ENCODE data around the gene GNAI3.

Gene GNAI3

DNA sequence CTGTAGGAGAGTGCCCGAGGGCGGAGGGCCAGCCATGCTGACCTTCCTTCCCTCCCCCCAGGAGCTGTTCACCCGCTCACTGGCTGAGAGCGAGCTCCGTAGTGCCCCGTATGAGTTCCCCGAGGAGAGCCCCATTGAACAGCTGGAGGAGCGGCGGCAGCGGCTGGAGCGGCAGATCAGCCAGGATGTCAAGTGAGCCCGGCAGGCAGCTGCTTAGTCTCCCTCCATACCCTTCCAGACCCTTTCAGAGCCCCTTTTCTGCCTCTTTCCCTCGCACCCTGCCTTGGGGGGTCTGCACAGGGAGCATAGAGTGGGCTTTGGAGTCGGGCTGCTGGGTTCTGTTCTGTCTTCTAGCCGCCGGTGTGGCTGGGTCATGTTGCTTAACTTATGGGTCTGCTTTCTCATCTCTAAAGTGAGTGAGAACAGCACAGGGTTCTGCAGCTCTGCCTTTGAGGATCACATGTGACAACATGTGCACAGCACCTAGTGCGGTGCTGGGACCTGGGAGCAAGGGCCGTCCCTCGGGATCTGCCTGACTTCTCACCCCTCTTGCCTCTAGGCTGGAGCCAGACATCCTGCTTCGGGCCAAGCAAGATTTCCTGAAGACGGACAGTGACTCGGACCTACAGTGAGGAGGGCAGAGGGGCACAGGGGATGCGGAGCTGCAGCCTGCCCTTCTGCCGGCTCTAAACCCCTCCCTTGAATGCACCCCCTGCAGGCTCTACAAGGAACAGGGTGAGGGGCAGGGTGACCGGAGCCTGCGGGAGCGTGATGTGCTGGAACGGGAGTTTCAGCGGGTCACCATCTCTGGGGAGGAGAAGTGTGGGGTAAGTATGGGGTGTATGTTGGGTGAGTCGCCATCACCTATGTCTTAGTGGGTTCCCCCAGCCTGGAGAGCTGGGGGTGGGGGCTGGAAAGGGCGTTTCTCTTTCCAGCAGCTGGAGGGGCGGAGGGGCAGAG, 77.5 kb downstream of the GNAI3 start:
- H3K27ac ChIP-seq = no peak overlapping the region
- TF ChIP-seq, protein P1, sequence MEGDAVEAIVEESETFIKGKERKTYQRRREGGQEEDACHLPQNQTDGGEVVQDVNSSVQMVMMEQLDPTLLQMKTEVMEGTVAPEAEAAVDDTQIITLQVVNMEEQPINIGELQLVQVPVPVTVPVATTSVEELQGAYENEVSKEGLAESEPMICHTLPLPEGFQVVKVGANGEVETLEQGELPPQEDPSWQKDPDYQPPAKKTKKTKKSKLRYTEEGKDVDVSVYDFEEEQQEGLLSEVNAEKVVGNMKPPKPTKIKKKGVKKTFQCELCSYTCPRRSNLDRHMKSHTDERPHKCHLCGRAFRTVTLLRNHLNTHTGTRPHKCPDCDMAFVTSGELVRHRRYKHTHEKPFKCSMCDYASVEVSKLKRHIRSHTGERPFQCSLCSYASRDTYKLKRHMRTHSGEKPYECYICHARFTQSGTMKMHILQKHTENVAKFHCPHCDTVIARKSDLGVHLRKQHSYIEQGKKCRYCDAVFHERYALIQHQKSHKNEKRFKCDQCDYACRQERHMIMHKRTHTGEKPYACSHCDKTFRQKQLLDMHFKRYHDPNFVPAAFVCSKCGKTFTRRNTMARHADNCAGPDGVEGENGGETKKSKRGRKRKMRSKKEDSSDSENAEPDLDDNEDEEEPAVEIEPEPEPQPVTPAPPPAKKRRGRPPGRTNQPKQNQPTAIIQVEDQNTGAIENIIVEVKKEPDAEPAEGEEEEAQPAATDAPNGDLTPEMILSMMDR (conservative IDR thresholded peaks at IDR 0.05) = no peak

DNA sequence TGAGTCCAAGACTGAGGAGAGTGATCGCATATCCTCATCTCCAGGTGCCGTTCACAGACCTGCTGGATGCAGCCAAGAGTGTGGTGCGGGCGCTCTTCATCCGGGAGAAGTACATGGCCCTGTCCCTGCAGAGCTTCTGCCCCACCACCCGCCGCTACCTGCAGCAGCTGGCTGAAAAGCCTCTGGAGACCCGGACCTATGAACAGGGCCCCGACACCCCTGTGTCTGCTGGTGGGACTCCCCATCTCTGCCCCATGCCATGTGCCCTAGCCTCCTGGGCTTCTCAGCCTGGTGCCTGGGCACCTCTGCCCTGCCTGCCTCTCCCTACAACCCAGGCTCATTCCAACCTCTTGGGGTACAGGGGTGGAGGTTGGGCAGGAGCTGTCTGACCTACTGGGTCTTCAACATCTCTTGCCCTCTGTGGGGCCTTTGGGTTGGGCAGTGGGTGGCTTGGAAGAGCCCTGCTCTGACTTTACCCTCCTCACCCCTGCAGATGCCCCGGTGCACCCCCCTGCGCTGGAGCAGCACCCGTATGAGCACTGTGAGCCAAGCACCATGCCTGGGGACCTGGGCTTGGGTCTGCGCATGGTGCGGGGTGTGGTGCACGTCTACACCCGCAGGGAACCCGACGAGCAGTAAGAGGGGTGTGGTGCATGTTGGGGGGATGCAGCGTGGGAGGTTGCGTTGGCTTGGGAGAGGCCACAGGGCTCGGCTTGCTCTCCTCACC, 78.4 kb downstream of the GNAI3 start:
- H3K27ac ChIP-seq = no peak overlapping the region
- TF ChIP-seq, protein P1 (conservative IDR thresholded peaks at IDR 0.05) = no peak

DNA sequence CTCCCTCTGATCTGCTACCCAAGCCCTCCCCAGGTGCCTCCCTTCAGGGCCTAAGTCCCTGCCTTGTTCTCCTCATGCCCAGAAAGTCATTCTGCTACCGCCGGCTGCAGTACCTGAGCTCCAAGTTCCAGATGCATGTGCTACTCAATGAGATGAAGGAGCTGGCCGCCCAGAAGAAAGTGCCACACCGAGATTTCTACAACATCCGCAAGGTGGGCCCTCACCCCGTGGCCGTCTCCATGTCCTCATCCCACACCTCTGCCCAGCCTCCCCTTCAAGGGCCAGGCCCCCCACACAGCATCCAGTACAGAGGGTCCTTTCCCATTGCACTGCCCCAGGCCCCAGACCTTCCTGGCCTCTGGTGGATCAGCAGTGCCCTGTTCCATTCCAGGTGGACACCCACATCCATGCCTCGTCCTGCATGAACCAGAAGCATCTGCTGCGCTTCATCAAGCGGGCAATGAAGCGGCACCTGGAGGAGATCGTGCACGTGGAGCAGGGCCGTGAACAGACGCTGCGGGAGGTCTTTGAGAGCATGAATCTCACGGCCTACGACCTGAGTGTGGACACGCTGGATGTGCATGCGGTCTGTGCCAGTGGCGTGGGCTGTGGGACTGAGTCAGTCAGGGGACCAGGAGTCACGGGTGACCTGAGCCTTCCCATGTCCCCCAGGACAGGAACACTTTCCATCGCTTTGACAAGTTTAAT, 79.4 kb downstream of the GNAI3 start:
- H3K27ac ChIP-seq = no peak overlapping the region
- TF ChIP-seq, protein P1 (conservative IDR thresholded peaks at IDR 0.05) = no peak

DNA sequence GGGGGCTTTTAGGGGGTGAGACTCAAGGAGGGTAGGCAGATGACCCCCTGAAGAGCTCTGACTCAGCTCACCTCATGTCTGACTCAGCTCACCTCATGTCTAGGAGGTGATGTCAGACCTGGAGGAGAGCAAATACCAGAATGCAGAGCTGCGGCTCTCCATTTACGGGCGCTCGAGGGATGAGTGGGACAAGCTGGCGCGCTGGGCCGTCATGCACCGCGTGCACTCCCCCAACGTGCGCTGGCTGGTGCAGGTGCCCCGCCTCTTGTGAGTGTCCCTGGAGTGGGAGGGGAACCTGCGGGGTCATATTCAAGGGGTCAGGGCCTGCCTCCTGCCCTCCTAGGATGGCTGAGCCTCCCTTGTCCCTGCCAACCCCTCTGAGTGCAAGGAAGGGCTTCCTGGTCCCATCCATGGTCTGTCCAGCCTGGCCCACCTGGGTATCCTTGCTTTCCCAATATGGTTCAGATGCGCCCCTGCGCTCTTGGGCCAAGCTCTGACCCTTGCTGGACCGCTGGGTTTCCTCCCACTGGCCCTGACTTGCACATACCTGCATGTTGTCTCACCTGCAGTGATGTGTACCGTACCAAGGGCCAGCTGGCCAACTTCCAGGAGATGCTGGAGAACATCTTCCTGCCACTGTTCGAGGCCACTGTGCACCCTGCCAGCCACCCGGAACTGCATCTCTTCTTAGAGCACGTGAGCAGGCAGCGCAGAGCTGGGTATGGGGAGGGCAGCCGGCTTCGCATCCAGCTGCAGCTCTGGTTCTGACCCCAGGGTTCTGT, 80.3 kb downstream of the GNAI3 start:
- TF ChIP-seq, protein P1 (conservative IDR thresholded peaks at IDR 0.05) = no peak
- H3K27ac ChIP-seq = no peak overlapping the region

DNA sequence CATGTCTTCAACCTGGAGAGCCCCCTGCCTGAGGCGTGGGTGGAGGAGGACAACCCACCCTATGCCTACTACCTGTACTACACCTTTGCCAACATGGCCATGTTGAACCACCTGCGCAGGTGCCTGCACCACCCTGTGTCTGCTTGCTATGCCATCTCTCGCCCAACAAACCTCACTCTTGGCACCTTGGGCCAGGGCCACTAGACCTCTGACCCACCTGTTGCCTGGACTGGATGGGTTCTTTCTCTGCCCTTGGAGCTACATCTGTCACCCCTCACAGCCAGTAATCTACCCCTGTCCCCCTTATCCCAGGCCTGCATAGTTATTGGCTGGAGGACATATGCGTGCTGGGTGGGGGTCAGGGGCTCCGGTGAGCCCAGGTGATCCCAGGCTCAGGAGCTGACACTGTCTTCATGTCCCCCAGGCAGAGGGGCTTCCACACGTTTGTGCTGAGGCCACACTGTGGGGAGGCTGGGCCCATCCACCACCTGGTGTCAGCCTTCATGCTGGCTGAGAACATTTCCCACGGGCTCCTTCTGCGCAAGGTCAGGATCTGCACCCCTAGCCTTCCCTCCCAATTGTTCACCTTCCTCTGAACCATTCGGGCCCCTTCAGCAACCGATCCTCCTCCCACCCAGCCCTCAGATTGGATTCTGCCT, 81.1 kb downstream of the GNAI3 start:
- H3K27ac ChIP-seq = no peak overlapping the region
- TF ChIP-seq, protein P1 (conservative IDR thresholded peaks at IDR 0.05) = no peak

DNA sequence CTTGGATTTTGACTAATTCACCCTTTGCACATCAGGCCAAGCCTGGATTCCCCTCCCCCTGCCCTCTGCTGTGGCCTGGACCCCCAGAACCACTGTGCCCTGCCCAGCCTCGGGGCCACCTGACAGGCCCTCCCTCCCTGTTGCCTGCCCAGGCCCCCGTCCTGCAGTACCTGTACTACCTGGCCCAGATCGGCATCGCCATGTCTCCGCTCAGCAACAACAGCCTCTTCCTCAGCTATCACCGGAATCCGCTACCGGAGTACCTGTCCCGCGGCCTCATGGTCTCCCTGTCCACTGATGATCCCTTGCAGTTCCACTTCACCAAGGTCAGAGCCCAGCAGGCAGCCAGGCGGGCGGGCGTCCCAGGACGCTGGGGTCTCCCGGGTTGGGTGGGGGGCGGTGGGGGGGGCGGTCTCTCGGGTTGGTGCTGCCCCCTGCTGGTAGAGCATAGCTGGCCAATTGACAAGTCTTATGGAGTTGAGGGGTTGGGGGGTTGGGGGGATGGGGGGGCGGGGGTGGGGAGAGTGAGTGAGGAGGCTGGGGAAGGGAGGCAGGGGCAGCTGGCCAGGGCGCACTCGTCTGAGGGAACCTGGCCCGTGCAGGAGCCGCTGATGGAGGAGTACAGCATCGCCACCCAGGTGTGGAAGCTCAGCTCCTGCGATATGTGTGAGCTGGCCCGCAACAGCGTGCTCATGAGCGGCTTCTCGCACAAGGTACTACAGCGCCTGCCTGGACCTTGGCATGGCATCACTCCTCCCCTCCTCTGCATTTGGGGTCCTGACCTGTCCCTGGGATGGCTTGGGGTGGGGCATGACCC, 81.9 kb downstream of the GNAI3 start:
- TF ChIP-seq, protein P1 (conservative IDR thresholded peaks at IDR 0.05) = peak; percentile 44
- no peak overlapping the region for H3K27ac ChIP-seq

Measured in VCaP (cell line).